HepG2 (cell line): ENCODE data around the gene CPED1. TPM values are rescaled to one million over a fixed set of nuclear protein-coding genes. Genes with fewer than 3 reads are reported as not detected.

Source experiments
- ATAC-seq: fragments of 200-7000 bp; cut with Tn5 transposase; 3 replicates; pipeline ENCODE4 v1.9.1; 2020; ENCODE audit warnings: mild to moderate bottlenecking, moderate library complexity
- BruUV-seq: library from RNA; stranded (reverse); fragments of 400-500 nt; replicated peaks from 2 replicates; lab custom pipeline; 2021; lab: Mats Ljungman, UMichigan
- CTCF ChIA-PET: fragments of 300-600 bp; formaldehyde crosslinking; extraction: SDS; loops from one replicate; lab custom pipeline; 2021; ENCODE audit warnings: low total read pairs, inconsistent platforms, low intra/inter-chr PET ratio; lab: Yijun Ruan, JAX
- POLR2A ChIA-PET: fragments of 350-600 bp; sonication (Branson Sonifier 250); formaldehyde crosslinking; loops from one replicate; lab custom pipeline; 2020; ENCODE audit warnings: antibody characterized with exemption, inconsistent platforms; lab: Yijun Ruan, JAX
- DNase-seq: peaks from one replicate; pipeline ENCODE4 v3.0.0-alpha.2; 2015; ENCODE audit warnings: low spot score
- FAIRE-seq: peaks from 3 replicates; lab custom pipeline; 2011; peaks lifted over from hg19 to GRCh38; lab: Jason Lieb, UNC
- H2AFZ ChIP-seq: one replicate; pipeline ENCODE4 v1.6.1; 2011; ENCODE audit warnings: low read length, inconsistent platforms
- H3K27ac ChIP-seq: fragments of 300-600 bp; 3 replicates; pipeline ENCODE4 v1.8.0; 2011; ENCODE audit warnings: mixed run types, mild to moderate bottlenecking, mixed read lengths, low read length, inconsistent platforms; ENCODE audit not compliant: insufficient read depth; ENCODE audit errors: extremely low read length
- H3K27me3 ChIP-seq, 2 experiments: fragments of 200-600 bp in 1 of 2; 2 replicates in 1 of 2; 3 replicates in 1 of 2; pipeline versions ENCODE4 v1.6.0 to v1.8.0; 2011; ENCODE audit warnings: low read length in 2 of 2, mild to moderate bottlenecking in 2 of 2, moderate library complexity in 2 of 2, inconsistent platforms in 1 of 2; ENCODE audit not compliant: insufficient read depth in 2 of 2, control insufficient read depth in 1 of 2
- H3K36me3 ChIP-seq, 2 experiments: fragments of 200-600 bp in 1 of 2; replicated peaks in 1 of 2; 2 replicates in 1 of 2; 3 replicates in 1 of 2; pipeline versions ENCODE4 v1.5.1 to v1.8.0; 2011; ENCODE audit warnings: low read length in 2 of 2, inconsistent platforms in 1 of 2; ENCODE audit not compliant: insufficient read depth in 2 of 2, control insufficient read depth in 1 of 2
- H3K4me1 ChIP-seq: 2 replicates; pipeline ENCODE4 v1.5.1; 2012; ENCODE audit warnings: low read length, inconsistent platforms; ENCODE audit not compliant: insufficient read depth
- H3K4me2 ChIP-seq: 2 replicates; pipeline ENCODE4 v1.6.0; 2011; ENCODE audit warnings: low read depth, low read length, inconsistent platforms
- H3K4me3 ChIP-seq, 3 experiments: fragments of 200-600 bp in 1 of 3; sonication (generic), shearing (Covaris generic) in 1 of 3; replicated peaks in 1 of 3; 2 replicates each; pipeline ENCODE4 v1.5.1; 2011 to 2016; ENCODE audit warnings: low read length in 3 of 3, inconsistent platforms in 2 of 3, low read depth in 2 of 3, mild to moderate bottlenecking in 2 of 3, control low read depth in 1 of 3, mixed read lengths in 1 of 3; ENCODE audit not compliant: insufficient read depth in 1 of 3
- H3K79me2 ChIP-seq: one replicate; pipeline ENCODE4 v1.6.1; 2011; ENCODE audit warnings: low read length, inconsistent platforms; ENCODE audit not compliant: insufficient read depth
- H3K9ac ChIP-seq: 2 replicates; pipeline ENCODE4 v1.6.0; 2011; ENCODE audit warnings: mild to moderate bottlenecking, low read depth, low read length, inconsistent platforms; ENCODE audit not compliant: insufficient read depth
- H3K9me3 ChIP-seq: 2 replicates; pipeline ENCODE4 v1.5.1; 2012; ENCODE audit warnings: mild to moderate bottlenecking, low read length
- H4K20me1 ChIP-seq: 2 replicates; pipeline ENCODE4 v1.6.0; 2011; ENCODE audit warnings: inconsistent platforms, mild to moderate bottlenecking, low read length, moderate library complexity; ENCODE audit not compliant: insufficient read depth
- GPN1 ChIP-seq: sonication (generic); formaldehyde crosslinking; IDR thresholded peaks from 2 replicates; pipeline ENCODE4 v1.5.1; 2020; ENCODE audit warnings: missing genetic modification reagents, borderline replicate concordance
- MAF1 ChIP-seq: sonication (generic); formaldehyde crosslinking; IDR thresholded peaks from 2 replicates; pipeline ENCODE4 v1.5.0; 2020; ENCODE audit warnings: missing genetic modification reagents, borderline replicate concordance
- SALL1 ChIP-seq: sonication (generic); formaldehyde crosslinking; IDR thresholded peaks from 2 replicates; pipeline ENCODE4 v1.8.0; 2022; ENCODE audit warnings: mild to moderate bottlenecking, missing genetic modification reagents
- SOX5 ChIP-seq: IDR thresholded peaks from 2 replicates; pipeline ENCODE4 v1.6.1; 2016; ENCODE audit warnings: borderline replicate concordance
- ZNF224 ChIP-seq: sonication (generic); formaldehyde crosslinking; IDR thresholded peaks from 2 replicates; pipeline ENCODE4 v1.5.0; 2020; ENCODE audit warnings: mild to moderate bottlenecking, missing genetic modification reagents
- ZNF33B ChIP-seq: sonication (generic); formaldehyde crosslinking; IDR thresholded peaks from 2 replicates; pipeline ENCODE4 v1.5.1; 2020; ENCODE audit warnings: mild to moderate bottlenecking, missing genetic modification reagents
- ZSCAN31 ChIP-seq: sonication (generic); formaldehyde crosslinking; IDR thresholded peaks from 2 replicates; pipeline ENCODE4 v1.5.0; 2020; ENCODE audit warnings: low read depth, mild to moderate bottlenecking, missing genetic modification reagents
- WGBS: methylation state at CpG from one replicate; pipeline ENCODE4 v1.1.6; 2017; ENCODE audit warnings: low lambda C conversion rate; 5-methylcytosine and 5-hydroxymethylcytosine counted together
- in situ Hi-C: cut with HindIII; loops from 2 replicates; pipeline ENCODE4 v1.10.0; 2017; ENCODE audit warnings: low pct_unique_long_range_greater_than_20kb; ENCODE audit not compliant: extremely low pct_ligation_motif_present
- intact Hi-C: fragments of 100-400 bp; cut with micrococcal nuclease; formaldehyde crosslinking; loops from one replicate; pipeline ENCODE4 v1.10.0; 2022; ENCODE audit not compliant: unreplicated experiment
- polyA plus RNA-seq, 8 experiments: library from polyadenylated mRNA; depleted of rRNA in 3 of 8; stranded (reverse) in 7 of 8; unstranded in 1 of 8; fragments of >200 nt; fragmentation: Illumina TruSeq in 4 of 8; extraction: Trizol in 4 of 8; gene quantifications; 2 replicates each; pipeline versions ENCODE4 v1.2.1 to v1.2.3, GENCODE V29; 2011 to 2016; ENCODE audit warnings: low read depth in 4 of 8, missing spikeins in 1 of 8, mixed read lengths in 1 of 8; ENCODE audit not compliant: insufficient read depth in 1 of 8
- total RNA-seq, 5 experiments: library from RNA; depleted of rRNA; stranded (reverse); fragments of >200 nt; fragmentation: Illumina TruSeq; extraction: Trizol; gene quantifications; 2 replicates each; pipeline ENCODE4 v1.2.3, GENCODE V29; 2016; ENCODE audit warnings: low read depth in 1 of 5
- TF ChIP-seq, protein P1 (sequence below): sonication (generic); formaldehyde crosslinking; IDR thresholded peaks from 2 replicates; pipeline ENCODE4 v1.8.0; 2022; ENCODE audit warnings: mild to moderate bottlenecking, missing genetic modification reagents, borderline replicate concordance

CPED1 gene
- total and polyA plus RNA-seq, 2 of the 13 experiments (the other 11 are each of a cell fraction or from before 2014, with no cell fraction given): 11.5 to 27.0 TPM

DNA sequence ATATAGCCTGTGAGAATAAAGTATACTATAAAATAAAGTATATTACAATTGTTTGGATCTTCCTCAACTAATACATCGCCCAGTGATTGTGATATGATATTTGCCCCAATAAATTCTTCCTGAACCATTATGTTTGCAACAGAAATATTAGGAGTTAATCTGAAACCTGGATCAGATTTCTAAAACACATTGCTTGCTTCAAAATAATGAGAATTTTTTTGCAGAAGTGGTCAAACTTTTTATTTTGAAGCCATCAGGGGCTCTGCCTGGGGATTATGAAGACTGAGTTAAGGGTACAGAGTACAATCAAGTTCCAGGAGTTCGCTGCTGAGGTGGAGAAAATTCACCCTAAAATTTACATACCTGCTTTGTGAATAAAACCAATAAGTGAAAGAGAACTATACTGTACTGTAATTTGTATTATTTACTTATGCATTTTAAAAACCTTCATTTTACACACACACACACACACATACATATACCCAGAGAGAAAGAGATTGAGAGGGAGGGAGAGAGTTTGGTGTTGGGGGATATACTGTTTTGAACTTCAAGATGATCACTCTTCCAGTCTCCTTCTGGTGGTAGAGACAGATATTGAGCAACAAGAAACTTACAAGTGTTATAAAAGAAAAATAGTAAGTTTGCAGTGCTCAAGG, 91.9 kb downstream of the CPED1 start:
- H4K20me1 ChIP-seq: no peaks in the 10 kb centered on the region
- peaks cover 11% of the 10 kb centered on the region for H3K4me1 ChIP-seq
- no TSS peak for BruUV-seq
- DNase-seq (no peak), FAIRE-seq (no peak), ATAC-seq (no peak)
- 78% methylated on average over 2 of the region's 2 CpGs for WGBS
- no peaks in the 10 kb centered on the region for H3K9me3 ChIP-seq
- no peaks in the 10 kb centered on the region for H3K27me3 ChIP-seq
- H3K36me3 ChIP-seq: no peaks in the 10 kb centered on the region
- no peak overlapping the region for H3K4me3 ChIP-seq
- ChIA-PET CTCF (interaction anchor here (2.1 to 3.5 kb wide), 2 partner anchors 92 to 275 kb away, joined by 19 to 40 read pairs; partner anchors contain the start of gene CPED1), POLR2A (no interaction called here)
- H2AFZ ChIP-seq: no peak overlapping the region
- no peak overlapping the region for H3K27ac ChIP-seq
- TF ChIP-seq, protein P1, sequence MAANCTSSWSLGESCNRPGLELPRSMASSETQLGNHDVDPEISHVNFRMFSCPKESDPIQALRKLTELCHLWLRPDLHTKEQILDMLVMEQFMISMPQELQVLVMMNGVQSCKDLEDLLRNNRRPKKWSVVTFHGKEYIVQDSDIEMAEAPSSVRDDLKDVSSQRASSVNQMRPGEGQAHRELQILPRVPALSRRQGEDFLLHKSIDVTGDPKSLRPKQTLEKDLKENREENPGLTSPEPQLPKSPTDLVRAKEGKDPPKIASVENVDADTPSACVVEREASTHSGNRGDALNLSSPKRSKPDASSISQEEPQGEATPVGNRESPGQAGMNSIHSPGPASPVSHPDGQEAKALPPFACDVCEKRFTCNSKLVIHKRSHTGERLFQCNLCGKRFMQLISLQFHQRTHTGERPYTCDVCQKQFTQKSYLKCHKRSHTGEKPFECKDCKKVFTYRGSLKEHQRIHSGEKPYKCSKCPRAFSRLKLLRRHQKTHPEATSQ (CRISPR knock-in tag): no peak
- TF ChIP-seq ZNF224 (CRISPR knock-in tag) (no peak), SALL1 (CRISPR knock-in tag) (no peak), ZSCAN31 (no peak), SOX5 (CRISPR knock-in tag) (no peak), GPN1 (no peak), ZNF33B (CRISPR knock-in tag) (no peak), MAF1 (CRISPR knock-in tag) (no peak)
- intact Hi-C loops (no loop called here), in situ Hi-C loops (loop anchor here (5.0 kb wide), 1 partner anchor 93 kb away; the partner anchor contains the start of gene CPED1)
- H3K9ac ChIP-seq: no peak overlapping the region
- no peaks in the 10 kb centered on the region for H3K79me2 ChIP-seq
- H3K4me2 ChIP-seq: no peak overlapping the region
